PC-3 (cell line): Measurements from ENCODE around the gene PRC1. TPM values are rescaled to one million over a fixed set of nuclear protein-coding genes. Genes with fewer than 3 reads are reported as not detected.

Experiments
- ATAC-seq: fragments of 200-7000 bp; cut with Tn5 transposase; 2 replicates; pipeline ENCODE4 v1.9.1; 2020; ENCODE audit warnings: mild to moderate bottlenecking, moderate library complexity
- BruUV-seq: library from RNA; stranded (reverse); fragments of 400-500 nt; replicated peaks from 2 replicates; lab custom pipeline; 2021; lab: Mats Ljungman, UMichigan
- CTCF ChIA-PET: fragments of 300-600 bp; sonication (Branson Sonifier 250); formaldehyde crosslinking; loops from one replicate; lab custom pipeline; 2022; ENCODE audit warnings: antibody characterized with exemption; lab: Charles Lee
- POLR2A ChIA-PET: fragments of 300-600 bp; sonication (Branson Sonifier 250); formaldehyde crosslinking; loops from one replicate; lab custom pipeline; 2022; ENCODE audit warnings: antibody characterized with exemption; ENCODE audit not compliant: unreplicated experiment; lab: Charles Lee
- DNase-seq: peaks from one replicate; pipeline ENCODE4 v3.0.0-alpha.2; 2015
- H2AFZ ChIP-seq: fragments of 300-600 bp; sonication (generic); 2 replicates; pipeline ENCODE4 v1.6.0; 2016; ENCODE audit warnings: antibody characterized with exemption, low read length
- H3F3A ChIP-seq: fragments of 300-600 bp; sonication (generic); one replicate; pipeline ENCODE4 v1.6.0; 2017; ENCODE audit warnings: antibody characterized with exemption, low read length, control low read depth, mild to moderate bottlenecking; ENCODE audit not compliant: unreplicated experiment
- H3K27ac ChIP-seq: fragments of 300-600 bp; sonication (generic); 2 replicates; pipeline ENCODE4 v1.5.1; 2016; ENCODE audit warnings: mild to moderate bottlenecking, low read length
- H3K27me3 ChIP-seq: fragments of 300-600 bp; sonication (generic); 2 replicates; pipeline ENCODE4 v1.6.1; 2016; ENCODE audit warnings: low read length, mixed read lengths
- H3K36me3 ChIP-seq: fragments of 300-600 bp; sonication (generic); 2 replicates; pipeline ENCODE4 v1.6.1; 2016; ENCODE audit warnings: low read depth, mixed run types, low read length, mixed read lengths
- H3K4me1 ChIP-seq: fragments of 300-600 bp; sonication (generic); 2 replicates; pipeline ENCODE4 v1.5.1; 2016; ENCODE audit warnings: low read length; ENCODE audit not compliant: insufficient read depth
- H3K4me2 ChIP-seq: fragments of 300-600 bp; sonication (generic); 2 replicates; pipeline ENCODE4 v1.6.0; 2016; ENCODE audit warnings: low read length
- H3K4me3 ChIP-seq: fragments of 300-600 bp; sonication (generic); 2 replicates; pipeline ENCODE4 v1.5.1; 2016; ENCODE audit warnings: mild to moderate bottlenecking, low read length, mixed read lengths
- H3K79me2 ChIP-seq: fragments of 300-600 bp; sonication (generic); 2 replicates; pipeline ENCODE4 v1.6.1; 2017; ENCODE audit warnings: low read length, mixed read lengths
- H3K9ac ChIP-seq: fragments of 300-600 bp; sonication (generic); 2 replicates; pipeline ENCODE4 v1.6.0; 2016; ENCODE audit warnings: mild to moderate bottlenecking, low read length
- H3K9me2 ChIP-seq: fragments of 300-600 bp; sonication (generic); replicated peaks from 2 replicates; pipeline ENCODE4 v1.6.1; 2016; ENCODE audit warnings: mixed run types, low read length, mixed read lengths
- H3K9me3 ChIP-seq: fragments of 300-600 bp; sonication (generic); 2 replicates; pipeline ENCODE4 v1.6.1; 2016; ENCODE audit warnings: low read length, mixed read lengths
- H4K20me1 ChIP-seq: fragments of 300-600 bp; sonication (generic); 2 replicates; pipeline ENCODE4 v1.6.1; 2016; ENCODE audit warnings: low read length, mixed read lengths
- EZH2phosphoT487 ChIP-seq: fragments of 300-600 bp; sonication (generic); IDR thresholded peaks from 2 replicates; pipeline ENCODE4 v1.6.1; 2018; ENCODE audit warnings: mild to moderate bottlenecking, antibody characterized with exemption, low read length, borderline replicate concordance
- intact Hi-C: fragments of 100-400 bp; cut with micrococcal nuclease; formaldehyde crosslinking; loops from 2 replicates; pipeline ENCODE4 v1.9.0; 2023
- total RNA-seq: library from RNA; depleted of rRNA; stranded (reverse); fragments of >200 nt; gene quantifications from 2 replicates; pipeline ENCODE4 v1.2.3, GENCODE V29; 2014; rRNA removed

The PRC1 gene
- total RNA-seq, 1 experiment from 2014 or later = 236 TPM

DNA sequence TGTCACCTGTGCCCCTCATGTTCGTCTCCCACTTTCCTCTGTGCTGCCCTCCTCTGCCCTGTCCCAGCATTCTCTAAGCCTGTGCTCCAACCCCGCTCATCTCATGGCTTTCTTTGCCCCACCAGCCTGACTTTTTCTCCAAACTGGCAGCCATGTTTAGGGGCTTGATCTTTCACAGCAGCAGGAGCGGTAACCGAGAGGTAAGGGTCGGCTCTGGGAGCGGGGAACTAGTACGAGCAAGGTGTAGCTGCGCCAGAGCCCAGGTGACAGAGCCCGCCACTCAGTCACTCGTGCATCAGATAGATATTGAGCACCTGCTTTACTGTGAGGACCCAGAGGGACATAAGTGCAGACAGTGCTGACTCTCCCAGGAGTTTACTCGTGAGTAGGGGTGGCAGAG, 77.9 kb downstream of the PRC1 start:
- no peak for ATAC-seq
- no peak overlapping the region for H3K4me2 ChIP-seq
- TF ChIP-seq EZH2phosphoT487 = no peak
- intact Hi-C loops = no loop called here
- H3F3A ChIP-seq = no peaks in the 10 kb centered on the region
- CTCF ChIA-PET = no interaction called here
- no peaks in the 10 kb centered on the region for H3K9me2 ChIP-seq
- H3K9me3 ChIP-seq = no peaks in the 10 kb centered on the region
- no peak overlapping the region for H3K9ac ChIP-seq
- POLR2A ChIA-PET = no interaction called here
- H3K27ac ChIP-seq = no peak overlapping the region
- no peaks in the 10 kb centered on the region for H3K79me2 ChIP-seq
- BruUV-seq = no TSS peak
- H3K36me3 ChIP-seq = no peaks in the 10 kb centered on the region
- H3K27me3 ChIP-seq = no peaks in the 10 kb centered on the region
- no peaks in the 10 kb centered on the region for H4K20me1 ChIP-seq
- no peak for DNase-seq
- H2AFZ ChIP-seq = no peak overlapping the region
- H3K4me3 ChIP-seq = no peak overlapping the region
- H3K4me1 ChIP-seq = no peaks in the 10 kb centered on the region

Other genes with a start within 250 kb of the PRC1 start
- gene FURIN, start 125.9 kb downstream of the PRC1 start, total RNA-seq = 39.1 and 44.2 TPM in 2 replicates
- 2.8 and 11.5 TPM in 2 replicates for gene FES, start 110.0 kb downstream of the PRC1 start, total RNA-seq
- gene MAN2A2, start 91.2 kb downstream of the PRC1 start, total RNA-seq = 19.8 and 26.3 TPM in 2 replicates
- gene HDDC3, start 62.0 kb downstream of the PRC1 start, total RNA-seq = 18.5 and 19.6 TPM in 2 replicates
- 68.4 and 73.7 TPM in 2 replicates for gene UNC45A, start 59.2 kb downstream of the PRC1 start, total RNA-seq
- gene RCCD1, start 39.7 kb downstream of the PRC1 start, total RNA-seq = 9.2 and 11.7 TPM in 2 replicates
- 7.5 and 8.0 TPM in 2 replicates for gene VPS33B, start 28.1 kb upstream of the PRC1 start, total RNA-seq
- not detected in 2 replicates for gene SV2B, start 105.7 kb upstream of the PRC1 start, total RNA-seq